ENCODE measurements around the gene TLE5. TPM values are rescaled to one million over a fixed set of nuclear protein-coding genes. Genes with fewer than 3 reads are reported as not detected.

The TLE5 gene
- polyA plus RNA-seq (2011; rRNA removed) (171 and 183 TPM in 2 replicates), polyA plus RNA-seq (2017; fragmentation: RNase III; extraction: RNeasy Plus Mini Kit Qiagen cat#74134 plus additional on column Dnase treatment) (191 to 231 TPM (median 216 TPM) in 3 replicates), polyA minus RNA-seq (2011; rRNA and poly(A)+ RNA removed) (235 and 240 TPM in 2 replicates)
- 223 and 303 TPM in 2 replicates for polyA plus RNA-seq (2012; cell fraction: cytosol; rRNA removed)
- 251 and 276 TPM in 2 replicates for polyA plus RNA-seq (2012; cell fraction: nucleus; rRNA removed)

- FAIRE-seq (no peak), ATAC-seq (peak; percentile 69 to 71), DNase-seq (ENCODE audit: low read depth in 1 of 2, low spot score in 1 of 2) (no peak)
- POLR2A ChIA-PET = interaction anchor here (0.5 to 0.8 kb wide), 3 partner anchors 25 to 38 kb away, joined by 3 to 4 read pairs (median 3); no protein-coding TSS in a partner anchor
- H3K4me3 ChIP-seq = peak within 1 kb of the TSS; percentile 95
- H3K9me3 ChIP-seq = no peaks in the 10 kb centered on the region
- WGBS (ENCODE audit: missing lambda C conversion rate) = 0% methylated on average over 2 of the region's 111 CpGs
- peaks cover 34% of the 10 kb centered on the region for H3K4me1 ChIP-seq
- H3K4me2 ChIP-seq = peak within 1 kb of the TSS; percentile 80
- TF ChIP-seq MAX (IDR thresholded peaks at IDR 0.05) (peak; percentile 49; the same call in 1 of the 2 replicates), RAD21 (conservative IDR thresholded peaks at IDR 0.05 in 1 of 2, IDR thresholded peaks at IDR 0.05 in 1 of 2) (no peak), ESRRA (IDR thresholded peaks at IDR 0.05; ENCODE audit: borderline replicate concordance, low read length) (0 out of 2 replicates have a peak, but pooled peaks have one; percentile 18), JUN (IDR thresholded peaks at IDR 0.05) (peak in 1 of 2 experiments; percentile 57; a peak in 2 of 5 replicates)
- H3K27ac ChIP-seq = peak within 1 kb of the TSS; percentile 92 to 100
- CTCF ChIA-PET = interaction anchor here (1.0 to 1.7 kb wide), 2 partner anchors 11 to 14 kb away, joined by 3 to 4 read pairs; no protein-coding TSS in a partner anchor
Measured at GRCh38 chr19:3062165-3063105, at the start of gene TLE5. TSS of gene TLE5 (minus strand) at chr19:3062495. CDS start at chr19:3062200, 295 bp downstream.

- DNase-seq (ENCODE audit: low read depth in 1 of 2, low spot score in 1 of 2) (no peak), ATAC-seq (no peak), FAIRE-seq (no peak)
- POLR2A ChIA-PET = no interaction called here
- Histone ChIP-seq H3K9me3 (no peaks in the 10 kb centered on the region), H3K27ac (no peak overlapping the region), H3K4me1 (peaks cover 16% of the 10 kb centered on the region), H3K4me2 (no peak overlapping the region), H3K4me3 (no peak overlapping the region)
- TF ChIP-seq MAFK (IDR thresholded peaks at IDR 0.05; ENCODE audit: partially characterized antibody) = no peak
- no peak for TF ChIP-seq ZC3H11A (IDR thresholded peaks at IDR 0.05)
- no peak for TF ChIP-seq TP53 (CRISPR knock-in tag; IDR thresholded peaks at IDR 0.05)
- no peak for TF ChIP-seq CHD2 (IDR thresholded peaks at IDR 0.05; ENCODE audit: low read length, partially characterized antibody)
- TF ChIP-seq EHMT2 (IDR thresholded peaks at IDR 0.05; ENCODE audit: low read depth) = no peak
- no peak for TF ChIP-seq ESRRA (IDR thresholded peaks at IDR 0.05; ENCODE audit: borderline replicate concordance, low read length)
- no peak for TF ChIP-seq HOXA7 (CRISPR knock-in tag; IDR thresholded peaks at IDR 0.05)
- TF ChIP-seq CTCF (IDR thresholded peaks at IDR 0.05) = no peak
- no peak for TF ChIP-seq HEYL (CRISPR knock-in tag; IDR thresholded peaks at IDR 0.05)
- TF ChIP-seq POLR2AphosphoS2 (conservative IDR thresholded peaks at IDR 0.05; ENCODE audit: low read length) = no peak
- TF ChIP-seq JUNB (IDR thresholded peaks at IDR 0.05) = no peak
- TF ChIP-seq HOXB5 (CRISPR knock-in tag; IDR thresholded peaks at IDR 0.05) = no peak
- TF ChIP-seq RCOR1 (IDR thresholded peaks at IDR 0.05; ENCODE audit: low read depth, low read length) = no peak
- TF ChIP-seq BHLHE40 (IDR thresholded peaks at IDR 0.05; ENCODE audit: low read depth, low read length) = no peak
- TF ChIP-seq RARB (CRISPR knock-in tag; IDR thresholded peaks at IDR 0.05) = no peak
- no peak for TF ChIP-seq MAX (IDR thresholded peaks at IDR 0.05)
- no peak for TF ChIP-seq TFCP2L1 (CRISPR knock-in tag; IDR thresholded peaks at IDR 0.05)
- 92% methylated on average over 17 of the region's 17 CpGs for WGBS (ENCODE audit: missing lambda C conversion rate)
- CTCF ChIA-PET = interaction anchor here (0.7 to 11.6 kb wide), 6 partner anchors 8 to 160 kb away, joined by 3 to 127 read pairs (median 5); no protein-coding TSS in a partner anchor
Measured at GRCh38 chr19:3111586-3112247, 49.4 kb upstream of the TLE5 start.
